HEK293T (cell line): ENCODE measurements around the gene HLCS.

Experiments
- FOXA1 ChIP-seq: fragments of 450-650 bp; IDR thresholded peaks from 2 replicates; pipeline ENCODE4 v1.6.1; 2016; ENCODE audit warnings: mild to moderate bottlenecking
- SP1 ChIP-seq: fragments of 450-650 bp; IDR thresholded peaks from 2 replicates; pipeline ENCODE4 v1.6.1; 2017

- TF ChIP-seq FOXA1 (no peak), SP1 (no peak)
Observed at GRCh38 chr21:36706951-36707762, 259.3 kb downstream of the HLCS start.
